IPS DF 6.9 (cell line): ENCODE data around the gene SIRT2.
"Not testable (repeated sequence)": the region's sequence is repeated elsewhere in the genome, so short reads cannot be mapped to it uniquely, and the experiment has no call there.

Experiments
- DNase-seq: peaks from one replicate; pipeline ENCODE4 v3.0.0-alpha.2; 2013; ENCODE audit warnings: low read depth, low spot score
- H3K27ac ChIP-seq: one replicate; pipeline ENCODE4 v1.5.1; 2013; ENCODE audit warnings: low read length, control low read depth
- H3K27me3 ChIP-seq: 2 replicates; pipeline ENCODE4 v1.6.1; 2013; ENCODE audit warnings: mild to moderate bottlenecking, low read length; ENCODE audit not compliant: control insufficient read depth, insufficient read depth
- H3K36me3 ChIP-seq: 2 replicates; pipeline ENCODE4 v1.6.1; 2013; ENCODE audit warnings: low read length; ENCODE audit not compliant: control insufficient read depth, insufficient read depth
- H3K4me1 ChIP-seq: 2 replicates; pipeline ENCODE4 v1.6.1; 2013; ENCODE audit warnings: low read length; ENCODE audit not compliant: control insufficient read depth, insufficient read depth
- H3K4me3 ChIP-seq: 2 replicates; pipeline ENCODE4 v1.5.1; 2013; ENCODE audit warnings: mild to moderate bottlenecking, low read length
- H3K9me3 ChIP-seq: 2 replicates; pipeline ENCODE4 v1.6.1; 2013; ENCODE audit warnings: low read length, inconsistent platforms; ENCODE audit not compliant: control insufficient read depth, insufficient read depth
- WGBS: extraction: QIAGEN DNeasy Blood & Tissue Kit; methylation state at CpG from one replicate; pipeline ENCODE4 v1.1.7; 2013; ENCODE audit warnings: mixed read lengths, missing lambda C conversion rate; ENCODE audit not compliant: insufficient read length, insufficient coverage; 5-methylcytosine and 5-hydroxymethylcytosine counted together

Gene SIRT2

GRCh38 chr19:38880076-38880881, 19.1 kb downstream of the SIRT2 start:
- Histone ChIP-seq H3K4me1 (peaks cover 3% of the 10 kb centered on the region; the same call in 1 of the 2 replicates), H3K27me3 (no peaks in the 10 kb centered on the region), H3K4me3 (no peak overlapping the region), H3K27ac (no peak overlapping the region), H3K36me3 (no peaks in the 10 kb centered on the region), H3K9me3 (no peaks in the 10 kb centered on the region)
- no peak for DNase-seq
- no CpG with 5 or more reads among the region's 19 CpGs for WGBS

GRCh38 chr19:38879400-38879751, 20.0 kb downstream of the SIRT2 start:
- WGBS: no CpG with 5 or more reads among the region's 11 CpGs
- peaks cover 3% of the 10 kb centered on the region; the same call in 1 of the 2 replicates for H3K4me1 ChIP-seq
- no peak overlapping the region for H3K27ac ChIP-seq
- no peaks in the 10 kb centered on the region for H3K9me3 ChIP-seq
- no peaks in the 10 kb centered on the region for H3K36me3 ChIP-seq
- H3K27me3 ChIP-seq: no peaks in the 10 kb centered on the region
- no peak for DNase-seq
- H3K4me3 ChIP-seq: no peak overlapping the region

DNA sequence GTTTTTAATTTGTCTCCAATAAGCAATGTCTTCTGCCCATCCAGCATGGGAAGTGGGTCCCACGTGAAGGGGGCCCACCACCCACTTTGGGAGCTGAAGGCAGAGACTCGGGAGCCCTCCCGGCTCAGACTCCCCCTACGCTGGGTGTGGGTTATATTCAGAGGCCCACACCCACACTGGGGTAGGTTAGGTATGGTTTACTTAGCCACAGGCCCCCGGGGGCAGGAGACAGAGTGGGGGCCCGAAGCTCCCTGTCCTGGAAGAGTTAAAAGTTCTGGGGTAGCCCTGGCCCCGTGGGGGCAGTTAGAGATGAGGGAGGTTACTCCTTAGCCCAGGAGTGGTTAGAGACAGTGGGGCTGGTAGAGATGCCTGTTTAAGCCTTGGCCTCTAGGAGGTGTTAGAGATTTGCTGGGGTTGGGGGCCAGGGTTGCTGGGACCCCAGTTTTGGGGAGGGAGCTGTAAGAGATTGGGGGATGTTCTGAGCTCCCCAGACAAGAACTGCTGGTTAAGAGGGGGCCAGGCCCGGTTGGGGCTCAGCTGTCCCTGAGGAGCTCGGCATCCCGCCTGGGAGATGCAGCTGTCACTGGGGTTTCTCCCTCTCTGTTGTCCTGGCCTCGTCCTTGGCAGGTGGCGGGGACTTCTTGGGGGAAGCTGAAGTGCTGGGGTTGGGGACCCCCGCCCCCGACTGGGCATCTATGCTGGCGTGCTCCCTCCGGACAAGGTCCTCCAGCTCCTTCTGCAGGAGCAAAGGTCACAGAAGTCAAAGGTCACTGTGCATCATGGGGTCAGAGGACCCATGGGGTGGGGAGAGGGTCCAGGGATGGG, 20.6 kb downstream of the SIRT2 start:
- no CpG with 5 or more reads among the region's 16 CpGs for WGBS
- Histone ChIP-seq H3K36me3 (no peaks in the 10 kb centered on the region), H3K9me3 (no peaks in the 10 kb centered on the region), H3K4me3 (no peak overlapping the region), H3K27me3 (no peaks in the 10 kb centered on the region), H3K27ac (no peak overlapping the region), H3K4me1 (peaks cover 3% of the 10 kb centered on the region; the same call in 1 of the 2 replicates)
- DNase-seq: no peak

- no peak within 1 kb of the TSS for H3K27ac ChIP-seq
- H3K4me1 ChIP-seq: peaks cover 3% of the 10 kb centered on the region; the same call in 1 of the 2 replicates
- no peak for DNase-seq
- no peak within 1 kb of the TSS for H3K4me3 ChIP-seq
- H3K27me3 ChIP-seq: no peaks in the 10 kb centered on the region
- no CpG with 5 or more reads among the region's 11 CpGs for WGBS
- no peaks in the 10 kb centered on the region for H3K36me3 ChIP-seq
- no peaks in the 10 kb centered on the region for H3K9me3 ChIP-seq
Measured at GRCh38 chr19:38877781-38878574, 21.4 kb downstream of the SIRT2 start, which contains the start of gene RINL. TSS of gene RINL (minus strand) at chr19:38878275. CDS start at chr19:38876742, 1,533 bp downstream.

DNA sequence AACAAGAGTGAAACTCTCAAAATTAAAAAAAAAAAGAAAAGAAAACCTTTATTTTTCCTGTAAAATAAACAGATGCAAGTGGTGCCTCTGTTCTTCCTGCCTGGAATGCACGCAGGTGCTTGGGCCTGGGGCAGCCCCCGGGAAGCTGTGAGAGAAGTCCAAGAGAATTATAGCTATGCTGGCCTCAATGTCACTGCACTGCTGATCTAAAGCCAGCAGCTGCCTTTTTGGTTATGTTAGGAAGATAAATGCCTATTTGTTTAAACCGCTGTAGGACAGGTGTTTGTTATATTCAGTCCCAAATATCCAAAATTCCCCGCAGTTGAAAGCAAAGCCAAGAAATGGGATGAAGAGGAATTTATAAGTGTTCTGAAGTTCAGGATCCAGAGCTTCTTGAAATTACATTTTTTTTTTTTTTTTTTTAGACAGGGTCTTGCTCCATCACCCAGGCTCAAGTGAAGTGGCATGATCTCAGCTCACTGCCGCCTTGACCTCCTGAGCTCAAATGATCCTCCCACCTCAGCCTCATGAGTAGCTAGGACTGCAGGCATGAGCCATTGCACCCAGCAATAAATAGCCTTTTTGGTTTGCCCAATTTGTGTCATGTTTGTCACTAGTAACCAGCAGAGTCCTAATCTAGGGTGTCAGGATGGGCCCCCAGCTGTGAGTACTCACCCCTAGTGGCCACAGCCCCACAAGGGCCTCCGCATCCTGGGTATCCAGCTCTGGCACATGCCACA, 23.6 kb downstream of the SIRT2 start:
- H3K27ac ChIP-seq: no peak overlapping the region
- H3K27me3 ChIP-seq: no peaks in the 10 kb centered on the region
- H3K9me3 ChIP-seq: no peaks in the 10 kb centered on the region
- no peaks in the 10 kb centered on the region for H3K36me3 ChIP-seq
- H3K4me1 ChIP-seq: peaks cover 3% of the 10 kb centered on the region; the same call in 1 of the 2 replicates
- no peak for DNase-seq
- no peak overlapping the region for H3K4me3 ChIP-seq
- WGBS: no CpG with 5 or more reads among the region's 6 CpGs

- not testable (repeated sequence) for H3K27me3 ChIP-seq, DNase-seq, H3K4me3 ChIP-seq, H3K9me3 ChIP-seq, H3K36me3 ChIP-seq, H3K4me1 ChIP-seq, H3K27ac ChIP-seq
- WGBS: no CpG with 5 or more reads among the region's 10 CpGs
Measured at GRCh38 chr19:38873400-38873799, 26.0 kb downstream of the SIRT2 start.

DNA sequence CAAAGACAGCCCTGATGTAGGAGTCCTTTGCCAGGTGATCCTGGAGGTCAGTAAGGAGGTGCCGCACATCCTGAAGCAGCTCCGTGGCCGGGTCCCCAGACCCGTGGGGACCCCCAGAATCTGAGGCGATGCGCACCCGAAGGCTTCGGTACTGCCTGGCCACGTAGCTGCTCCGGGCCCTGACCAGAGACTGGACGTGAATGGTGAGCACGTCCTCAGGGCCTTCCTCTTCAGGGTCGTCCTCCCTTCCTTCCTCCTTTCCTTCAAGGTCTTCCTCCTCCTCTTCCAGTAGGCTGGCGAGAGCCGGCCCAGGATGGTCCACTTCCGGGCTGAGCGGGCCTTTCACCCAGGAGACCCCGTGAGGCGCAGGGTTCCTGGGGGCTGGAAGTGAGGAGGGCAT, 28.8 kb downstream of the SIRT2 start:
- H3K27me3 ChIP-seq: no peaks in the 10 kb centered on the region
- H3K36me3 ChIP-seq: no peaks in the 10 kb centered on the region
- no peak overlapping the region for H3K27ac ChIP-seq
- no peaks in the 10 kb centered on the region for H3K9me3 ChIP-seq
- DNase-seq: no peak
- H3K4me1 ChIP-seq: 0 out of 2 replicates have a peak, but pooled peaks cover 2% of the 10 kb centered on the region
- no peak overlapping the region for H3K4me3 ChIP-seq
- no CpG with 5 or more reads among the region's 19 CpGs for WGBS

DNA sequence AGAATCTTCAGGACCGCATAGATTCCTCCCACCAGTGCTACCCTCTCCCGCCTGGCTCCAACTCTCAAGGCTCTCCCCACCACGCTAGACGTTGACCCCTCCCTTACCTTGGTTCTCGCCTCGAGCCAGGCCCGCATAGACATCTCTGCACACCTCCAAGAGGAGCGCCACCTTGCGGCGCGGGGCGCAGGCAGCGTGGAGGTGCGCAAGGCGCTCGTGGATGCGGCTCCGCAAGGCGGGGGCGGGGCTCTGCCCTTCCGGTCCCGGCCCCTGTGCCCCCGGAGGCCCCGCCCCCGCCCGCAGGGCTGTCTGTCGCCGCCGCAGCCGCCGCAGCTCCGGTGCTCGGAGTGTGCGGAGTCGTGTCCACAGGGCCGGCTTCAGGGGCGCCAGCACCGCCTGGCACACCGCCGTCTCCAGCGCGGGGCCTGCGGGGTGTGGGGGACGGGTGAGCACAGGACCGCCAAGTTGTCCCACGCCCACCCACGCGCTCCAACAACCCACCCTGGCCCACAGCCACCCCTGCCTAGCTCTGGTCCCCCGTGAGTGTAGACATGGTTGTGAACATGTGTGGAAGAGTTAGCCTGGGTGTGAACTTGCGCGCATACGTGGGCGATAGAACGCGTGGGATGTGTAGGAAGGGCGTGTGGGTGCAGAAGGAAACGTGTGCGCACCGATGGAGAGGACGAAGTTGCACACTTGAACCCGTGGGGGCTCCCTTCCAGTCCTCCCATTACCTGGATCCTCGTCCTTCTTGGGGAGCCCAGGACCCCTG, 29.4 kb downstream of the SIRT2 start:
- Histone ChIP-seq H3K27ac (no peak overlapping the region), H3K4me1 (0 out of 2 replicates have a peak, but pooled peaks cover 2% of the 10 kb centered on the region), H3K36me3 (no peaks in the 10 kb centered on the region), H3K9me3 (no peaks in the 10 kb centered on the region), H3K27me3 (no peaks in the 10 kb centered on the region), H3K4me3 (peak overlapping the region; percentile 32; the same call in 1 of the 2 replicates)
- DNase-seq: no peak
- WGBS: 100% methylated on average over 9 of the region's 62 CpGs

- H3K4me3 ChIP-seq: peak overlapping the region; percentile 32; the same call in 1 of the 2 replicates
Measured at GRCh38 chr19:38869160-38869835, 30.1 kb downstream of the SIRT2 start.

More at GRCh38 chr19:38869160-38869835, 30.1 kb downstream of the SIRT2 start:
- Histone ChIP-seq H3K4me1 (0 out of 2 replicates have a peak, but pooled peaks cover 2% of the 10 kb centered on the region), H3K27me3 (no peaks in the 10 kb centered on the region), H3K9me3 (no peaks in the 10 kb centered on the region), H3K27ac (no peak overlapping the region), H3K36me3 (no peaks in the 10 kb centered on the region)
- no peak for DNase-seq
- WGBS: no CpG with 5 or more reads among the region's 34 CpGs
